ENCODE data around the gene MC5R. TPM values are rescaled to one million over a fixed set of nuclear protein-coding genes. Genes with fewer than 3 reads are reported as not detected.

The MC5R gene
- total RNA-seq, 1 donor: not detected

GRCh38 chr18:13872373-13872772 lies 48.4 kb downstream of the MC5R start:
- no peak overlapping the region for H3K4me3 ChIP-seq (ENCODE audit: low read depth, low read length)
- TF ChIP-seq, protein P1, sequence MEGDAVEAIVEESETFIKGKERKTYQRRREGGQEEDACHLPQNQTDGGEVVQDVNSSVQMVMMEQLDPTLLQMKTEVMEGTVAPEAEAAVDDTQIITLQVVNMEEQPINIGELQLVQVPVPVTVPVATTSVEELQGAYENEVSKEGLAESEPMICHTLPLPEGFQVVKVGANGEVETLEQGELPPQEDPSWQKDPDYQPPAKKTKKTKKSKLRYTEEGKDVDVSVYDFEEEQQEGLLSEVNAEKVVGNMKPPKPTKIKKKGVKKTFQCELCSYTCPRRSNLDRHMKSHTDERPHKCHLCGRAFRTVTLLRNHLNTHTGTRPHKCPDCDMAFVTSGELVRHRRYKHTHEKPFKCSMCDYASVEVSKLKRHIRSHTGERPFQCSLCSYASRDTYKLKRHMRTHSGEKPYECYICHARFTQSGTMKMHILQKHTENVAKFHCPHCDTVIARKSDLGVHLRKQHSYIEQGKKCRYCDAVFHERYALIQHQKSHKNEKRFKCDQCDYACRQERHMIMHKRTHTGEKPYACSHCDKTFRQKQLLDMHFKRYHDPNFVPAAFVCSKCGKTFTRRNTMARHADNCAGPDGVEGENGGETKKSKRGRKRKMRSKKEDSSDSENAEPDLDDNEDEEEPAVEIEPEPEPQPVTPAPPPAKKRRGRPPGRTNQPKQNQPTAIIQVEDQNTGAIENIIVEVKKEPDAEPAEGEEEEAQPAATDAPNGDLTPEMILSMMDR (IDR thresholded peaks at IDR 0.05; ENCODE audit: insufficient read depth, low read length): no peak
- DNase-seq (ENCODE audit: low read depth): no peak

DNA sequence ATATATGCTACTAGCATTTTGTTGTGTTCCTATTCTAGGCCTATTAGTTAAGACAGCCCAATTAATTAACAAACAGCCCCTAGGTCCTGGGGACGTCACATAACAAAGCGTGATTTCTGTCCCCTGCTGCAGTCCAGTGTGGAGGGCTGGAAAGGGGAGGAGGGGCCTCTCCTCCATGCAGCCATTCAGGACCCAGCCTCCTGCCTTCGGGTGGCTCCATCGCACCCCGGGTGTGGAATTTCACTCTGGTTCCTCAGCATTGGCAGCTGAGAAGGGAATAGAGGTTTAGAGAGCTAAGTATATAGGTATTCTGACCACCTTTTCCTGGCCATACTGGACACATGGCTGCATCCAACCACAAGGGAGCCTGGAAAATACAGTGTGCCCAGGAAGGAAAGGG lies 49.0 kb downstream of the MC5R start:
- DNase-seq (ENCODE audit: low read depth): no peak
- TF ChIP-seq, protein P1 (IDR thresholded peaks at IDR 0.05; ENCODE audit: insufficient read depth, low read length): no peak
- H3K4me3 ChIP-seq (ENCODE audit: low read depth, low read length): no peak overlapping the region

GRCh38 chr18:13874558-13874957 lies 50.6 kb downstream of the MC5R start:
- TF ChIP-seq, protein P1 (IDR thresholded peaks at IDR 0.05; ENCODE audit: insufficient read depth, low read length): no peak

More at GRCh38 chr18:13874558-13874957, 50.6 kb downstream of the MC5R start:
- H3K4me3 ChIP-seq (ENCODE audit: low read depth, low read length): no peak overlapping the region
- no peak for DNase-seq (ENCODE audit: low read depth)

Other genes starting within 250 kb of the MC5R start
- 6.2 and 24.5 TPM in 2 replicates for gene FAM210A, start 97.6 kb upstream of the MC5R start, total RNA-seq (ENCODE audit: low replicate concordance)
- 30.0 and 65.0 TPM in 2 replicates for gene RNMT, start 97.5 kb upstream of the MC5R start, total RNA-seq (ENCODE audit: low replicate concordance)
- not detected in 2 replicates for gene MC2R, start 91.4 kb downstream of the MC5R start, total RNA-seq (ENCODE audit: low replicate concordance)